Smooth muscle cell (in vitro differentiated cells): ENCODE results near the gene TOMM20L. TPM values are rescaled to one million over a fixed set of nuclear protein-coding genes. Genes with fewer than 3 reads are reported as not detected.

Source experiments
- DNase-seq: peaks from one replicate; lab custom pipeline; 2025; ENCODE audit not compliant: unreplicated experiment; lab: John Stamatoyannopoulos, UW
- H2AFZ ChIP-seq: fragments of 200-600 bp; sonication (generic); 2 replicates; pipeline ENCODE4 v1.6.0; 2016; ENCODE audit warnings: antibody characterized with exemption, low read depth, mild to moderate bottlenecking
- H3F3A ChIP-seq: fragments of 200-600 bp; sonication (generic); 2 replicates; pipeline ENCODE4 v1.6.0; 2017; ENCODE audit warnings: antibody characterized with exemption, low read depth
- H3K27ac ChIP-seq: fragments of 200-600 bp; sonication (generic); 2 replicates; pipeline ENCODE4 v1.5.1; 2016; ENCODE audit warnings: low read depth, mild to moderate bottlenecking
- H3K27me3 ChIP-seq: fragments of 200-600 bp; sonication (generic); 2 replicates; pipeline ENCODE4 v1.6.1; 2016; ENCODE audit warnings: low read depth, mild to moderate bottlenecking
- H3K36me3 ChIP-seq: fragments of 200-600 bp; sonication (generic); 2 replicates; pipeline ENCODE4 v1.5.1; 2016; ENCODE audit warnings: low read depth
- H3K4me1 ChIP-seq: fragments of 200-600 bp; sonication (generic); 2 replicates; pipeline ENCODE4 v1.5.1; 2016; ENCODE audit warnings: low read depth
- H3K4me2 ChIP-seq: fragments of 200-600 bp; sonication (generic); 2 replicates; pipeline ENCODE4 v1.6.0; 2016; ENCODE audit warnings: mild to moderate bottlenecking
- H3K4me3 ChIP-seq: fragments of 200-600 bp; sonication (generic); 2 replicates; pipeline ENCODE4 v1.5.1; 2016; ENCODE audit warnings: mild to moderate bottlenecking
- H3K79me2 ChIP-seq: fragments of 200-600 bp; sonication (generic); 2 replicates; pipeline ENCODE4 v1.6.0; 2016; ENCODE audit warnings: low read depth, mild to moderate bottlenecking
- H3K9ac ChIP-seq: fragments of 200-600 bp; sonication (generic); 2 replicates; pipeline ENCODE4 v1.6.0; 2016; ENCODE audit warnings: low read depth
- H3K9me3 ChIP-seq: fragments of 200-600 bp; sonication (generic); replicated peaks from 2 replicates; pipeline ENCODE4 v1.5.1; 2016; ENCODE audit warnings: low read depth
- H4K20me1 ChIP-seq: fragments of 200-600 bp; sonication (generic); 2 replicates; pipeline ENCODE4 v1.6.0; 2016; ENCODE audit warnings: low read depth
- CTCF ChIP-seq: fragments of 200-600 bp; sonication (generic); IDR thresholded peaks from 2 replicates; pipeline ENCODE4 v1.5.1; 2017; ENCODE audit warnings: borderline replicate concordance, mild to moderate bottlenecking, antibody characterized with exemption; ENCODE audit not compliant: insufficient read depth, poor library complexity, severe bottlenecking
- WGBS: methylation state at CpG from one replicate; pipeline ENCODE4 v1.1.7; 2016; ENCODE audit warnings: low lambda C conversion rate; 5-methylcytosine and 5-hydroxymethylcytosine counted together
- polyA plus RNA-seq: library from polyadenylated mRNA; unstranded; fragments of >200 nt; fragmentation: Nextera tagmentation; extraction: Ambion mirVana; gene quantifications from 2 replicates; pipeline ENCODE4 v1.2.1, GENCODE V29; 2016
- total RNA-seq: library from RNA; depleted of rRNA; stranded (reverse); fragments of >200 nt; gene quantifications from 2 replicates; pipeline ENCODE4 v1.2.3, GENCODE V29; 2014

Gene TOMM20L
- total and polyA plus RNA-seq, 2 experiments from 2014 or later, result not detected

- Histone ChIP-seq H3K36me3 (no peaks in the 10 kb centered on the region), H3K9ac (no peak overlapping the region), H3K4me1 (peaks cover 5% of the 10 kb centered on the region), H2AFZ (peak overlapping the region; percentile 94), H4K20me1 (no peaks in the 10 kb centered on the region), H3K4me3 (peak overlapping the region; percentile 76), H3K79me2 (no peaks in the 10 kb centered on the region), H3K9me3 (no peaks in the 10 kb centered on the region), H3F3A (no peaks in the 10 kb centered on the region), H3K4me2 (peak overlapping the region; percentile 97), H3K27ac (no peak overlapping the region), H3K27me3 (no peaks in the 10 kb centered on the region)
- no peak for TF ChIP-seq CTCF
- no peak for DNase-seq
- WGBS, result 17% methylated on average over 10 of the region's 10 CpGs
These were observed 243 bp upstream of the TOMM20L start for GRCh38 chr14:58395562-58395811.

GRCh38 chr14:58397156-58397555 lies 1.4 kb downstream of the TOMM20L start:
- H4K20me1 ChIP-seq, result no peaks in the 10 kb centered on the region
- H3K79me2 ChIP-seq, result no peaks in the 10 kb centered on the region
- H3K4me2 ChIP-seq, result no peak overlapping the region
- peaks cover 5% of the 10 kb centered on the region for H3K4me1 ChIP-seq
- no peak overlapping the region for H3K27ac ChIP-seq
- no peaks in the 10 kb centered on the region for H3K36me3 ChIP-seq
- H3K9ac ChIP-seq, result no peak overlapping the region
- DNase-seq, result no peak
- no peak overlapping the region for H3K4me3 ChIP-seq
- H2AFZ ChIP-seq, result no peak overlapping the region
- no peaks in the 10 kb centered on the region for H3K9me3 ChIP-seq
- H3K27me3 ChIP-seq, result no peaks in the 10 kb centered on the region
- TF ChIP-seq CTCF, result no peak
- no peaks in the 10 kb centered on the region for H3F3A ChIP-seq
- WGBS, result 98% methylated on average over 6 of the region's 6 CpGs

- Histone ChIP-seq H3K9ac (no peak overlapping the region), H3K79me2 (no peaks in the 10 kb centered on the region), H2AFZ (no peak overlapping the region), H3K36me3 (no peaks in the 10 kb centered on the region), H3K27me3 (no peaks in the 10 kb centered on the region), H3K4me3 (no peak overlapping the region), H3K4me2 (no peak overlapping the region), H3K9me3 (no peaks in the 10 kb centered on the region), H4K20me1 (no peaks in the 10 kb centered on the region), H3F3A (no peaks in the 10 kb centered on the region), H3K4me1 (peaks cover 5% of the 10 kb centered on the region), H3K27ac (no peak overlapping the region)
- no peak for TF ChIP-seq CTCF
- DNase-seq, result no peak
These were observed 2.8 kb downstream of the TOMM20L start for GRCh38 chr14:58398495-58398894.

GRCh38 chr14:58398895-58399294 lies 3.2 kb downstream of the TOMM20L start:
- WGBS, result 92% methylated on average over 3 of the region's 3 CpGs
- Histone ChIP-seq H3K9ac (no peak overlapping the region), H3K27ac (no peak overlapping the region), H3K9me3 (no peaks in the 10 kb centered on the region), H3K36me3 (no peaks in the 10 kb centered on the region), H3F3A (no peaks in the 10 kb centered on the region), H3K27me3 (no peaks in the 10 kb centered on the region), H4K20me1 (no peaks in the 10 kb centered on the region), H2AFZ (no peak overlapping the region), H3K4me1 (peaks cover 5% of the 10 kb centered on the region), H3K4me2 (no peak overlapping the region), H3K79me2 (no peaks in the 10 kb centered on the region), H3K4me3 (no peak overlapping the region)
- DNase-seq, result no peak
- no peak for TF ChIP-seq CTCF
